ENCODE data around the gene KRT79.
"Not testable (repeated sequence)": the region's sequence is repeated elsewhere in the genome, so short reads cannot be mapped to it uniquely, and the experiment has no call there.

The KRT79 gene

GRCh38 chr12:52796839-52797528 is 37.1 kb downstream of the KRT79 start:
- Mint-ChIP-seq H3K27ac (no peak overlapping the region), H3K4me1 (peaks cover 13% of the 10 kb centered on the region), H3K9me3 (no peaks in the 10 kb centered on the region), H3K27me3 (no peaks in the 10 kb centered on the region), H3K4me3 (no peak overlapping the region), H3K36me3 (no peaks in the 10 kb centered on the region)

GRCh38 chr12:52796429-52796794 is 37.7 kb downstream of the KRT79 start:
- Mint-ChIP-seq H3K9me3 (no peaks in the 10 kb centered on the region), H3K4me1 (peaks cover 17% of the 10 kb centered on the region), H3K27ac (no peak overlapping the region), H3K4me3 (no peak overlapping the region), H3K36me3 (peaks cover 2% of the 10 kb centered on the region), H3K27me3 (no peaks in the 10 kb centered on the region)

GRCh38 chr12:52795694-52796428 is 38.2 kb downstream of the KRT79 start, which contains the start of gene KRT3:
Gene KRT3 (minus strand): TSS chr12:52796117. CDS start chr12:52796042, 75 bp downstream.
- H3K27ac Mint-ChIP-seq = no peak within 1 kb of the TSS
- peaks cover 2% of the 10 kb centered on the region for H3K36me3 Mint-ChIP-seq
- no peak within 1 kb of the TSS for H3K4me3 Mint-ChIP-seq
- no peaks in the 10 kb centered on the region for H3K9me3 Mint-ChIP-seq
- H3K27me3 Mint-ChIP-seq = no peaks in the 10 kb centered on the region
- peaks cover 17% of the 10 kb centered on the region for H3K4me1 Mint-ChIP-seq

GRCh38 chr12:52795332-52795674 is 38.8 kb downstream of the KRT79 start:
- not testable (repeated sequence) for H3K27ac Mint-ChIP-seq

GRCh38 chr12:52794479-52795331 is 39.4 kb downstream of the KRT79 start:
- peaks cover 3% of the 10 kb centered on the region for H3K36me3 Mint-ChIP-seq
- H3K4me3 Mint-ChIP-seq = no peak overlapping the region
- H3K4me1 Mint-ChIP-seq = peaks cover 24% of the 10 kb centered on the region
- H3K27ac Mint-ChIP-seq = peak overlapping the region; percentile 36
- H3K27me3 Mint-ChIP-seq = peaks cover 4% of the 10 kb centered on the region
- no peaks in the 10 kb centered on the region for H3K9me3 Mint-ChIP-seq

More at GRCh38 chr12:52795332-52795674, 38.8 kb downstream of the KRT79 start:
- H3K4me3 Mint-ChIP-seq, H3K9me3 Mint-ChIP-seq, H3K36me3 Mint-ChIP-seq, H3K27me3 Mint-ChIP-seq: not testable (repeated sequence)
- peaks cover 22% of the 10 kb centered on the region for H3K4me1 Mint-ChIP-seq

- H3K4me1 Mint-ChIP-seq = peaks cover 32% of the 10 kb centered on the region
- H3K27ac Mint-ChIP-seq = no peak overlapping the region
- H3K27me3 Mint-ChIP-seq = peaks cover 15% of the 10 kb centered on the region
- peaks cover 3% of the 10 kb centered on the region for H3K36me3 Mint-ChIP-seq
- H3K4me3 Mint-ChIP-seq = no peak overlapping the region
- no peaks in the 10 kb centered on the region for H3K9me3 Mint-ChIP-seq
These were observed 41.7 kb downstream of the KRT79 start for GRCh38 chr12:52792185-52793029.

- Mint-ChIP-seq H3K4me3 (no peak overlapping the region), H3K27me3 (peaks cover 15% of the 10 kb centered on the region), H3K9me3 (no peaks in the 10 kb centered on the region), H3K36me3 (peaks cover 3% of the 10 kb centered on the region), H3K4me1 (peaks cover 32% of the 10 kb centered on the region), H3K27ac (peak overlapping the region; percentile 39)
These were observed 42.6 kb downstream of the KRT79 start for GRCh38 chr12:52791271-52792184.

GRCh38 chr12:52790427-52791270 is 43.5 kb downstream of the KRT79 start:
- peaks cover 3% of the 10 kb centered on the region for H3K9me3 Mint-ChIP-seq
- peaks cover 32% of the 10 kb centered on the region for H3K4me1 Mint-ChIP-seq
- H3K4me3 Mint-ChIP-seq = peak overlapping the region; percentile 8
- no peak overlapping the region for H3K27ac Mint-ChIP-seq
- peaks cover 3% of the 10 kb centered on the region for H3K36me3 Mint-ChIP-seq
- peaks cover 15% of the 10 kb centered on the region for H3K27me3 Mint-ChIP-seq

- Mint-ChIP-seq H3K27me3 (peaks cover 15% of the 10 kb centered on the region), H3K4me1 (peaks cover 32% of the 10 kb centered on the region), H3K4me3 (no peak overlapping the region), H3K9me3 (peaks cover 5% of the 10 kb centered on the region), H3K27ac (no peak overlapping the region), H3K36me3 (peaks cover 3% of the 10 kb centered on the region)
These were observed 44.3 kb downstream of the KRT79 start for GRCh38 chr12:52789637-52790426.

- H3K36me3 Mint-ChIP-seq = peaks cover 3% of the 10 kb centered on the region
- peaks cover 25% of the 10 kb centered on the region for H3K4me1 Mint-ChIP-seq
- peak overlapping the region; percentile 27 for H3K27ac Mint-ChIP-seq
- peaks cover 5% of the 10 kb centered on the region for H3K9me3 Mint-ChIP-seq
- H3K4me3 Mint-ChIP-seq = peak overlapping the region; percentile 51
- peaks cover 15% of the 10 kb centered on the region for H3K27me3 Mint-ChIP-seq
These were observed 45.1 kb downstream of the KRT79 start for GRCh38 chr12:52788876-52789636.

GRCh38 chr12:52788192-52788875 is 45.8 kb downstream of the KRT79 start:
- Mint-ChIP-seq H3K27ac (no peak overlapping the region), H3K36me3 (peaks cover 3% of the 10 kb centered on the region), H3K4me3 (no peak overlapping the region), H3K4me1 (peaks cover 24% of the 10 kb centered on the region), H3K9me3 (peaks cover 5% of the 10 kb centered on the region), H3K27me3 (peaks cover 15% of the 10 kb centered on the region)
